Placental pericyte (primary cell): ENCODE data around the gene DIPK1A. TPM values are rescaled to one million over a fixed set of nuclear protein-coding genes. Genes with fewer than 3 reads are reported as not detected.

Source experiments
- small RNA-seq: library from RNA; depleted of rRNA; stranded (forward); fragments of <200 nt; gene quantifications from one replicate; pipeline ENCODE3, GENCODE V24; 2012; ENCODE audit warnings: low replicate concordance
- total RNA-seq: library from RNA; depleted of rRNA; stranded (reverse); fragments of >200 nt; gene quantifications from 2 replicates; pipeline ENCODE4 v1.2.3, GENCODE V29; 2012

The DIPK1A gene
- total RNA-seq = 3.9 and 7.6 TPM in 2 replicates

GRCh38 chr1:92961131-92961895, at the start of gene DIPK1A:
DIPK1A (minus strand) TSS chr1:92961462; CDS start chr1:92961429, 33 bp downstream.

GRCh38 chr1:92831762-92832536, 129.3 kb downstream of the DIPK1A start, which contains the start of gene RPL5:
RPL5 (plus strand) TSS chr1:92832040; CDS start chr1:92832115, 75 bp downstream.

Small RNAs within 50 kb of the gene (small RNA-seq; reads per million reads assigned to genes)
- gene RF00432 (not detected), gene RN7SL692P (not detected), gene RNU6-210P (not detected), gene RNU6-970P (not detected), gene SNORA66 (188 reads per million, percentile 99 among the genes with 10 or more reads in this experiment), gene SNORD21 (not detected)

Other genes with a start within 250 kb of the DIPK1A start
- 43.2 and 73.3 TPM in 2 replicates for gene EVI5, start 176.4 kb downstream of the DIPK1A start, total RNA-seq
- 809 and 953 TPM in 2 replicates for gene RPL5, start 129.4 kb downstream of the DIPK1A start, total RNA-seq
- 15.1 and 36.5 TPM in 2 replicates for gene MTF2, start 117.8 kb upstream of the DIPK1A start, total RNA-seq
- 84.9 and 152 TPM in 2 replicates for gene TMED5, start 219.0 kb upstream of the DIPK1A start, total RNA-seq
- 6.3 and 20.8 TPM in 2 replicates for gene CCDC18, start 219.3 kb upstream of the DIPK1A start, total RNA-seq